GM23338 (cell line): Measurements from ENCODE around the gene FOXP4.

ENCODE experiments used
- CREB1 ChIP-seq: fragments of 250-450 bp; sonication (Bioruptor Pico); IDR thresholded peaks from 2 replicates; pipeline ENCODE4 v1.5.0; 2020; ENCODE audit warnings: low read depth, mild to moderate bottlenecking, moderate library complexity
- CTCF ChIP-seq, 2 experiments: fragments of 200-600 bp in 1 of 2; sonication (generic) in 1 of 2; conservative IDR thresholded peaks; 2 replicates each; pipeline versions ENCODE4 v1.5.1 to v1.6.1; 2016 to 2017; ENCODE audit warnings: antibody characterized with exemption in 2 of 2, low read depth in 2 of 2, mild to moderate bottlenecking in 2 of 2, moderate library complexity in 1 of 2
- ETS1 ChIP-seq: IDR thresholded peaks from 2 replicates; pipeline ENCODE4 v1.6.1; 2016; ENCODE audit warnings: antibody characterized with exemption
- EZH2 ChIP-seq: fragments of 200-600 bp; sonication (generic); IDR thresholded peaks from one replicate; pipeline ENCODE4 v1.8.0; 2017; ENCODE audit warnings: antibody characterized with exemption, mild to moderate bottlenecking, low read depth; ENCODE audit not compliant: unreplicated experiment
- EZH2phosphoT487 ChIP-seq: fragments of 200-600 bp; sonication (generic); IDR thresholded peaks from one replicate; pipeline ENCODE4 v1.8.1; 2018; ENCODE audit warnings: antibody characterized with exemption; ENCODE audit not compliant: unreplicated experiment
- JUNB ChIP-seq: IDR thresholded peaks from one replicate; pipeline ENCODE4 v1.6.1; 2016; ENCODE audit warnings: antibody characterized with exemption; ENCODE audit not compliant: unreplicated experiment
- POLR2AphosphoS5 ChIP-seq: IDR thresholded peaks from 2 replicates; pipeline ENCODE4 v1.6.1; 2016; ENCODE audit warnings: antibody characterized with exemption, low read depth
- REST ChIP-seq: IDR thresholded peaks from one replicate; pipeline ENCODE4 v1.6.1; 2018; ENCODE audit warnings: antibody characterized with exemption; ENCODE audit not compliant: unreplicated experiment
- STAT1 ChIP-seq: IDR thresholded peaks from one replicate; pipeline ENCODE4 v1.6.1; 2016; ENCODE audit warnings: antibody characterized with exemption; ENCODE audit not compliant: unreplicated experiment
- ZNF114 ChIP-seq: fragments of 250-450 bp; sonication (Bioruptor Pico); IDR thresholded peaks from 2 replicates; pipeline ENCODE4 v1.5.0; 2020; ENCODE audit warnings: mild to moderate bottlenecking, moderate library complexity
- ZNF331 ChIP-seq: fragments of 250-450 bp; sonication (Bioruptor Pico); IDR thresholded peaks from 2 replicates; pipeline ENCODE4 v1.5.0; 2020; ENCODE audit warnings: low read depth, mild to moderate bottlenecking, moderate library complexity

- TF ChIP-seq CTCF (conservative IDR thresholded peaks at IDR 0.05; ENCODE audit: low read depth in 2 of 2) = no peak
- TF ChIP-seq POLR2AphosphoS5 = no peak
- TF ChIP-seq EZH2 = no peak
- no peak for TF ChIP-seq ETS1
- no peak for TF ChIP-seq EZH2phosphoT487
- TF ChIP-seq STAT1 = no peak
- no peak for TF ChIP-seq JUNB
- TF ChIP-seq ZNF331 (CRISPR knock-in tag) = no peak
- no peak for TF ChIP-seq REST
- TF ChIP-seq CREB1 (CRISPR knock-in tag) = no peak
- TF ChIP-seq ZNF114 (CRISPR knock-in tag) = no peak
Observed at GRCh38 chr6:41621367-41621766, 75.2 kb downstream of the FOXP4 start.
